Mammary epithelial cell (primary cell): ENCODE results near the gene EEFSEC.

Experiments
- EZH2 ChIP-seq: IDR thresholded peaks from 2 replicates; pipeline ENCODE4 v1.6.1; 2012; ENCODE audit warnings: low read length, inconsistent platforms, borderline replicate concordance
- TF ChIP-seq, protein P1 (sequence below), 2 donors: IDR thresholded peaks in 1 of 2; conservative IDR thresholded peaks in 1 of 2; 2 replicates each; pipeline ENCODE4 v1.5.1; 2011 to 2012; ENCODE audit warnings: inconsistent platforms in 2 of 2, low read length in 2 of 2, mild to moderate bottlenecking in 2 of 2, control low read depth in 1 of 2, low read depth in 1 of 2; ENCODE audit not compliant: insufficient read depth in 1 of 2; ENCODE audit errors: extremely low read depth in 1 of 2

DNA sequence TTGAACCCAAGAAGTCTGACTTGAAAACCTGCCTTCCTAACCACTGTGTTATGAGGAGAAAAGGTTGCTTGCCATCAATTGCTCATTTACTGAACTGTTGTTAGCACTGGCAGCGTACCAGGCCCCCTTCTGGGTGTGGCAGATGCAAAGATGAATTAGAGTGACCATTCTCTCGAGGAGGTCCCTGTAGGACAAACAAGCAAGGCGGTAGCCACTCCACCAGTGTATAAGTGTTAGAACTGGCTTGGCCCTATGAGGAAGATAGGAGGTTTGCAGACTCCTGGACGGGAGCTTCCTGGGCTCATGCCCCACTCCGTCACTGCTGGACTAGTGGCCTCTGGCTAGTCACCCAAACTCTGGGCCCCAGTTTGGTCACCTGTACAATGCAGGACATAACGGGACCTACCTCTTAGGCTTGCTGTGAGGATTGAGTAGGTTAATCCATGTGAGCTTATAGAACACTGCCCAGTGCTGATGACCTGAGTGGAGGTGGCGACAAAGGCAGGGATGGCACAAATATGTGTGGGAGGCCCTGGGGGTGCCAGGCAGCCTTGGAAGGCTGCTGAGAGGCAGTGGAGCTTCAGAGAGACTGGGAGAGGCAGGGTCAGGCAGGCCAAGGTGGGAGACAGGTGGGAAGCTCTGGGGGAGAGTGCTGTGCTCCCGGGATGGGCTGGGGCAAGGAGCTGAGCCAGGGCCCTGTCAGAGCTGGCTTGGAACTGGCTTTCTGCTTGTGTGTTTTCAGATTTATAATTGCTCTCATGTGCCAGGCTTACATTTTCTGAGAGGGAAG lies 167.5 kb downstream of the EEFSEC start:
- TF ChIP-seq, protein P1, sequence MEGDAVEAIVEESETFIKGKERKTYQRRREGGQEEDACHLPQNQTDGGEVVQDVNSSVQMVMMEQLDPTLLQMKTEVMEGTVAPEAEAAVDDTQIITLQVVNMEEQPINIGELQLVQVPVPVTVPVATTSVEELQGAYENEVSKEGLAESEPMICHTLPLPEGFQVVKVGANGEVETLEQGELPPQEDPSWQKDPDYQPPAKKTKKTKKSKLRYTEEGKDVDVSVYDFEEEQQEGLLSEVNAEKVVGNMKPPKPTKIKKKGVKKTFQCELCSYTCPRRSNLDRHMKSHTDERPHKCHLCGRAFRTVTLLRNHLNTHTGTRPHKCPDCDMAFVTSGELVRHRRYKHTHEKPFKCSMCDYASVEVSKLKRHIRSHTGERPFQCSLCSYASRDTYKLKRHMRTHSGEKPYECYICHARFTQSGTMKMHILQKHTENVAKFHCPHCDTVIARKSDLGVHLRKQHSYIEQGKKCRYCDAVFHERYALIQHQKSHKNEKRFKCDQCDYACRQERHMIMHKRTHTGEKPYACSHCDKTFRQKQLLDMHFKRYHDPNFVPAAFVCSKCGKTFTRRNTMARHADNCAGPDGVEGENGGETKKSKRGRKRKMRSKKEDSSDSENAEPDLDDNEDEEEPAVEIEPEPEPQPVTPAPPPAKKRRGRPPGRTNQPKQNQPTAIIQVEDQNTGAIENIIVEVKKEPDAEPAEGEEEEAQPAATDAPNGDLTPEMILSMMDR (conservative IDR thresholded peaks at IDR 0.05 in 1 of 2, IDR thresholded peaks at IDR 0.05 in 1 of 2; ENCODE audit: extremely low read depth in 1 of 2, insufficient read depth in 1 of 2, low read depth in 1 of 2, low read length in 2 of 2), result no peak
- TF ChIP-seq EZH2, result no peak
